Fibroblast of lung (primary cell): ENCODE data around the gene VAMP4. TPM values are rescaled to one million over a fixed set of nuclear protein-coding genes. Genes with fewer than 3 reads are reported as not detected.
A peak's percentile ranks its signal among the peaks of the same experiment; 100 is the strongest.

Experiments used
- DNase-seq, 2 donors: peaks; one replicate each; pipeline versions ENCODE4 v3.0.0 to v3.0.0-alpha.2; 2010; ENCODE audit warnings: low read depth in 2 of 2
- H2AFZ ChIP-seq: 2 replicates; pipeline ENCODE4 v1.5.1; 2012; ENCODE audit warnings: low read length, control low read depth, inconsistent platforms
- H3K27ac ChIP-seq: 2 replicates; pipeline ENCODE4 v1.5.1; 2011; ENCODE audit warnings: low read length, control low read depth; ENCODE audit not compliant: insufficient read depth
- H3K27me3 ChIP-seq: 2 replicates; pipeline ENCODE4 v1.5.1; 2011; ENCODE audit warnings: mild to moderate bottlenecking, low read length; ENCODE audit not compliant: control insufficient read depth, insufficient read depth
- H3K36me3 ChIP-seq: 2 replicates; pipeline ENCODE4 v1.5.1; 2011; ENCODE audit warnings: low read length; ENCODE audit not compliant: control insufficient read depth, insufficient read depth
- H3K4me1 ChIP-seq: 2 replicates; pipeline ENCODE4 v1.5.1; 2011; ENCODE audit warnings: low read length; ENCODE audit not compliant: control insufficient read depth, insufficient read depth; ENCODE audit errors: extremely low read depth
- H3K4me2 ChIP-seq: 2 replicates; pipeline ENCODE4 v1.5.1; 2011; ENCODE audit warnings: low read length, control low read depth; ENCODE audit not compliant: insufficient read depth; ENCODE audit errors: extremely low read depth
- H3K4me3 ChIP-seq, 4 experiments: fragments of 200-600 bp in 1 of 4; sonication (generic) in 1 of 4; replicated peaks in 1 of 4; 2 replicates each; pipeline ENCODE4 v1.5.1; 2011 to 2016; ENCODE audit warnings: low read length in 4 of 4, low read depth in 3 of 4, mild to moderate bottlenecking in 3 of 4, control low read depth in 2 of 4, inconsistent platforms in 1 of 4, mixed read lengths in 1 of 4; ENCODE audit not compliant: insufficient read depth in 1 of 4; ENCODE audit errors: control extremely low read depth in 1 of 4
- H3K79me2 ChIP-seq: 2 replicates; pipeline ENCODE4 v1.5.1; 2012; ENCODE audit warnings: mild to moderate bottlenecking, low read length, inconsistent platforms; ENCODE audit not compliant: control insufficient read depth, insufficient read depth
- H3K9ac ChIP-seq: 2 replicates; pipeline ENCODE4 v1.5.1; 2011; ENCODE audit warnings: mild to moderate bottlenecking, low read length, control low read depth; ENCODE audit not compliant: insufficient read depth
- H3K9me3 ChIP-seq: 2 replicates; pipeline ENCODE4 v1.5.1; 2012; ENCODE audit warnings: low read depth, low read length; ENCODE audit not compliant: control insufficient read depth, insufficient read depth
- H4K20me1 ChIP-seq: 2 replicates; pipeline ENCODE4 v1.5.1; 2011; ENCODE audit warnings: low read length; ENCODE audit not compliant: control insufficient read depth, insufficient read depth; ENCODE audit errors: extremely low read depth
- EZH2 ChIP-seq: IDR thresholded peaks from 2 replicates; pipeline ENCODE4 v1.5.1; 2012; ENCODE audit warnings: low read length, control low read depth, mild to moderate bottlenecking; ENCODE audit errors: missing control alignments
- polyA plus RNA-seq, 2 donors: library from polyadenylated mRNA; depleted of rRNA in 1 of 2; stranded (reverse) in 1 of 2; unstranded in 1 of 2; fragments of >200 nt; gene quantifications; 2 replicates each; pipeline ENCODE4 v1.2.1, GENCODE V29; 2011 to 2012; ENCODE audit warnings: missing spikeins in 1 of 2
- total RNA-seq: library from RNA; depleted of rRNA; stranded (reverse); fragments of >200 nt; gene quantifications from 2 replicates; pipeline ENCODE4 v1.2.1, GENCODE V29; 2014
- TF ChIP-seq, protein P1 (sequence below), 2 donors: IDR thresholded peaks in 1 of 2; conservative IDR thresholded peaks in 1 of 2; 1 replicate in 1 of 2; 2 replicates in 1 of 2; pipeline ENCODE4 v1.5.1; 2011 to 2012; ENCODE audit warnings: low read length in 2 of 2, control low read depth in 1 of 2, inconsistent platforms in 1 of 2, low read depth in 1 of 2, mild to moderate bottlenecking in 1 of 2

Gene VAMP4
- total and polyA plus RNA-seq, 2 donors (not counting 1 experiment from before 2014, with no cell fraction given): 29.0 to 32.9 TPM

DNA sequence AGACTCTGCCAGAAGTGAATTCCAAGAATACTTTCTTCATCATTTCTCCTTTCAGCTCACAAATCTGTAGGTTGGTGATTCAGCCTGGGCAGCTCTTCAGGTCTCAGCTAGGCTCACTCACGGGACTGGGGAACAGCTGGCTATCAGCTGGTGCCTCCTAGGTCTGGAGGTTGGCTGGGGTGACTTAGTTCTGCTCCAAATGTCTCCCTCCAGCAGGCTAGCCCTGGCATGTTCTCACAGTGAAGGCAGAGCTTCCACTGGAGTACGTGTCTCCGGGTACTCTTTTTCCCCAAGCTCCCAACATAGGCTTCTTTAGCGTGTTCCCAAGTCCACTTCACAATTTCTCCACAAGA, 12.5 kb upstream of the VAMP4 start:
- TF ChIP-seq EZH2: no peak
- Histone ChIP-seq H2AFZ (peak overlapping the region; percentile 4), H3K4me2 (peak overlapping the region; percentile 42), H3K9ac (no peak overlapping the region), H3K79me2 (no peaks in the 10 kb centered on the region), H3K4me1 (peaks cover 9% of the 10 kb centered on the region), H3K27ac (peak overlapping the region; percentile 92), H4K20me1 (no peaks in the 10 kb centered on the region), H3K36me3 (no peaks in the 10 kb centered on the region), H3K27me3 (no peaks in the 10 kb centered on the region), H3K9me3 (no peaks in the 10 kb centered on the region), H3K4me3 (no peak overlapping the region)
- DNase-seq: peak; percentile 60 to 81

DNA sequence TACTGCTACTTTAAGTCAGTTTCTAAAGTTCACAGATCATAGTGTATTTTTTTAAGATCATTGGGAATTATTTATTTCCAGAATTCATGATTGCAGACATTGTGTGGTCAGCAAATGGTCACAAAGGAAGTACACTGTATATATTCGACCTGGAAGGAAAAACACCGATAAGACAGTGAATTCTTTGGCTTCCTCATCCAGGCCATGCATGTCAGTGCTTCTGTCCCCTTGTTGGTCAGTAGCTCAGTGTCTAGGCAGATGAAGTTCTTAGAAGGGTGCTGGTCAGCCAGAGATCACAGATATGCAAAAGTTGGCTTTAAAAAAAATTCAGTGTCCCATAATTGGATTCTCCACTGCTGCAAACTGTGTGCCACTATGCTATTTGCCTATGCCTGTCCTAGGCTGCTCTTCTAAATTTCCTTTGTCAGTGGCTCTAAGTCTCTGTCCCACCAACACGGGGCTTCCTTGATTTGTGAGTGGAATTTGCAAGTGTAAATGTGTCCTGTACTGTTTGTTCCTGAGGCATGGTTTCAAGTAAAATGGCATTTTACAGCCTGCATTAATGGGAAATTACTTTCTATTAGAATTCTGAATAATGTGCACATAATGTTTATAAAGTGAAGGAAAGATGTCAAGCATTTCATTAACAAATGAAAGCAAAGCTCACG, 12.0 kb upstream of the VAMP4 start:
- Histone ChIP-seq H2AFZ (no peak overlapping the region), H3K4me1 (peaks cover 9% of the 10 kb centered on the region), H3K27me3 (no peaks in the 10 kb centered on the region), H3K9ac (no peak overlapping the region), H3K36me3 (no peaks in the 10 kb centered on the region), H3K4me3 (peak overlapping the region in 1 of 4 experiments; percentile 1), H3K4me2 (peak overlapping the region; percentile 68), H3K79me2 (no peaks in the 10 kb centered on the region), H3K27ac (peak overlapping the region; percentile 71), H3K9me3 (no peaks in the 10 kb centered on the region), H4K20me1 (no peaks in the 10 kb centered on the region)
- TF ChIP-seq, protein P1, sequence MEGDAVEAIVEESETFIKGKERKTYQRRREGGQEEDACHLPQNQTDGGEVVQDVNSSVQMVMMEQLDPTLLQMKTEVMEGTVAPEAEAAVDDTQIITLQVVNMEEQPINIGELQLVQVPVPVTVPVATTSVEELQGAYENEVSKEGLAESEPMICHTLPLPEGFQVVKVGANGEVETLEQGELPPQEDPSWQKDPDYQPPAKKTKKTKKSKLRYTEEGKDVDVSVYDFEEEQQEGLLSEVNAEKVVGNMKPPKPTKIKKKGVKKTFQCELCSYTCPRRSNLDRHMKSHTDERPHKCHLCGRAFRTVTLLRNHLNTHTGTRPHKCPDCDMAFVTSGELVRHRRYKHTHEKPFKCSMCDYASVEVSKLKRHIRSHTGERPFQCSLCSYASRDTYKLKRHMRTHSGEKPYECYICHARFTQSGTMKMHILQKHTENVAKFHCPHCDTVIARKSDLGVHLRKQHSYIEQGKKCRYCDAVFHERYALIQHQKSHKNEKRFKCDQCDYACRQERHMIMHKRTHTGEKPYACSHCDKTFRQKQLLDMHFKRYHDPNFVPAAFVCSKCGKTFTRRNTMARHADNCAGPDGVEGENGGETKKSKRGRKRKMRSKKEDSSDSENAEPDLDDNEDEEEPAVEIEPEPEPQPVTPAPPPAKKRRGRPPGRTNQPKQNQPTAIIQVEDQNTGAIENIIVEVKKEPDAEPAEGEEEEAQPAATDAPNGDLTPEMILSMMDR (conservative IDR thresholded peaks at IDR 0.05 in 1 of 2, IDR thresholded peaks at IDR 0.05 in 1 of 2; ENCODE audit: low read depth in 1 of 2, low read length in 2 of 2): no peak
- TF ChIP-seq EZH2: no peak
- DNase-seq: no peak

DNA sequence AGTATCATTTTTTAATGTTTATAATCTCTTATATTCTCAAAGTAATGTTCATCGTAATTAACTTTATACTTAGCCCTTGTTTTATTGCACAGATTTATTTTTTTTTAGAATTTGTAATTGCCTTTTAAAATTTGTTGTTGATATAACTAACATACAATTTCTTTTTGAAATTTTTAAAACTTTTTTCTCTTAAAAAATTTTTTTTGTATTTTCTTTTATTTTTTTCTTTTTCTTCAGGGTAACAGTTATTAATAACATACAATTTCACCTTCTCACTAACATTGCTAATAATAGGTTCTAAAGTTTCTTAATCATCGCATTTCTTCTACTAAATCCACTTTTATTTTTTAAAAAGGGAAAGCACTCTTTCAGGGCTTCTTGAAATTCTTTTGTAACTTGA, 11.3 kb upstream of the VAMP4 start:
- H2AFZ ChIP-seq: no peak overlapping the region
- no peak overlapping the region for H3K4me3 ChIP-seq
- no peak for DNase-seq
- H3K36me3 ChIP-seq: no peaks in the 10 kb centered on the region
- no peaks in the 10 kb centered on the region for H3K9me3 ChIP-seq
- no peaks in the 10 kb centered on the region for H4K20me1 ChIP-seq
- H3K27ac ChIP-seq: no peak overlapping the region
- H3K4me2 ChIP-seq: no peak overlapping the region
- H3K4me1 ChIP-seq: peaks cover 9% of the 10 kb centered on the region
- H3K79me2 ChIP-seq: no peaks in the 10 kb centered on the region
- no peaks in the 10 kb centered on the region for H3K27me3 ChIP-seq
- H3K9ac ChIP-seq: no peak overlapping the region
- no peak for TF ChIP-seq EZH2
- TF ChIP-seq, protein P1 (conservative IDR thresholded peaks at IDR 0.05 in 1 of 2, IDR thresholded peaks at IDR 0.05 in 1 of 2; ENCODE audit: low read depth in 1 of 2, low read length in 2 of 2): no peak
